ENCODE measurements around the gene MSI2.

- TF ChIP-seq, protein P1, sequence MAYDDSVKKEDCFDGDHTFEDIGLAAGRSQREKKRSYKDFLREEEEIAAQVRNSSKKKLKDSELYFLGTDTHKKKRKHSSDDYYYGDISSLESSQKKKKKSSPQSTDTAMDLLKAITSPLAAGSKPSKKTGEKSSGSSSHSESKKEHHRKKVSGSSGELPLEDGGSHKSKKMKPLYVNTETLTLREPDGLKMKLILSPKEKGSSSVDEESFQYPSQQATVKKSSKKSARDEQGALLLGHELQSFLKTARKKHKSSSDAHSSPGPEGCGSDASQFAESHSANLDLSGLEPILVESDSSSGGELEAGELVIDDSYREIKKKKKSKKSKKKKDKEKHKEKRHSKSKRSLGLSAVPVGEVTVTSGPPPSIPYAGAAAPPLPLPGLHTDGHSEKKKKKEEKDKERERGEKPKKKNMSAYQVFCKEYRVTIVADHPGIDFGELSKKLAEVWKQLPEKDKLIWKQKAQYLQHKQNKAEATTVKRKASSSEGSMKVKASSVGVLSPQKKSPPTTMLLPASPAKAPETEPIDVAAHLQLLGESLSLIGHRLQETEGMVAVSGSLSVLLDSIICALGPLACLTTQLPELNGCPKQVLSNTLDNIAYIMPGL (CRISPR knock-in tag; IDR thresholded peaks at IDR 0.05), result no peak
- no peak for TF ChIP-seq FOXJ2 (tag; IDR thresholded peaks at IDR 0.05)
- no peak for TF ChIP-seq ZKSCAN1 (IDR thresholded peaks at IDR 0.05; ENCODE audit: low read depth, low read length)
- no peak for TF ChIP-seq NR2C2 (CRISPR knock-in tag; IDR thresholded peaks at IDR 0.05)
- no peak for TF ChIP-seq NR2C2 (tag; IDR thresholded peaks at IDR 0.05)
- TF ChIP-seq, protein P2, sequence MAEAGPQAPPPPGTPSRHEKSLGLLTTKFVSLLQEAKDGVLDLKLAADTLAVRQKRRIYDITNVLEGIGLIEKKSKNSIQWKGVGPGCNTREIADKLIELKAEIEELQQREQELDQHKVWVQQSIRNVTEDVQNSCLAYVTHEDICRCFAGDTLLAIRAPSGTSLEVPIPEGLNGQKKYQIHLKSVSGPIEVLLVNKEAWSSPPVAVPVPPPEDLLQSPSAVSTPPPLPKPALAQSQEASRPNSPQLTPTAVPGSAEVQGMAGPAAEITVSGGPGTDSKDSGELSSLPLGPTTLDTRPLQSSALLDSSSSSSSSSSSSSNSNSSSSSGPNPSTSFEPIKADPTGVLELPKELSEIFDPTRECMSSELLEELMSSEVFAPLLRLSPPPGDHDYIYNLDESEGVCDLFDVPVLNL (CRISPR knock-in tag; IDR thresholded peaks at IDR 0.05; ENCODE audit: low read depth), result no peak
These were observed 197.6 kb downstream of the MSI2 start for GRCh38 chr17:57453841-57454425.

All from K562 (cell line).